ENCODE measurements around the gene RERE. TPM values are rescaled to one million over a fixed set of nuclear protein-coding genes. Genes with fewer than 3 reads are reported as not detected.
"Not testable (repeated sequence)": the region's sequence is repeated elsewhere in the genome, so short reads cannot be mapped to it uniquely, and the experiment has no call there.

Gene RERE
- total and polyA plus RNA-seq, 12 donors = 46.5 to 163 (median 139) TPM

DNA sequence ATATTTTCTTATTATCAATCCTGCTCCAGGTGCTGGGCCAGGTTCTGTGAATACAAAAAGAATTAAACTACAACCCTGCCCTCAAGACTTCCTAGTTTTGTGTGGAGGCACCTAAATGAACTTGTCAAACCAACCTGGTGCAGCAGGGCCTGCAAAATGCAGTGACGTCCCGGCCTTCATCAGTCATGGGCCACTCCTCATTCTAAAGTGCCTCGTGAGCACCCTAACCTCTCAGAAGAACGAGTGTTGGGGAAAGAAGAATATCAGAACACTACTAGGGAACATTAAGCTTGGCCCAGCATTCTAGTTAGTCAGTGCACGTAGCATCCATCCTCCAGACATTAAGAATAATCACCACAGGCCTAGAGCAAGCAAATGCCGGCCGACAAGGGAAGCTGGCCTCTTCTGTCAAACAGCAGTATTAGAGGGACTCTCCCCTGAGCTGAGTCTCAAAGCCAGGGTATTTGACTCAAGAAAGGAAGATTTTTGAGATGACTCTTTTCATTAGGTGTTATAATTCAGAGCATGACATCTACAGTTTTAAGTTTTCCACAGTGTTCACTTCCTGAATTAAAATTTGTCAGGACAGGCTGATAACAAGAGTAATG is 361.6 kb downstream of the RERE start:
- ATAC-seq (peak; percentile 12 to 48 (median 36)), DNase-seq (no peak)
- WGBS, 2 donors = 59 to 61% methylated on average over 7 of the region's 7 CpGs
- Histone ChIP-seq H3K27ac (peak overlapping the region in 8 of 10 donors; percentile 9 to 66 (median 47)), H3K4me1 (peaks cover 10 to 58% (median 44%) of the 10 kb centered on the region in 9 donors), H3K9me3 (no peaks in the 10 kb centered on the region), H3K36me3 (no peaks in the 10 kb centered on the region), H3K27me3 (no peaks in the 10 kb centered on the region), H3K4me3 (no peak overlapping the region)
- intact Hi-C loops (cut with DNase I) = no loop called here
- no peak for TF ChIP-seq CTCF (IDR thresholded peaks at IDR 0.05)

DNA sequence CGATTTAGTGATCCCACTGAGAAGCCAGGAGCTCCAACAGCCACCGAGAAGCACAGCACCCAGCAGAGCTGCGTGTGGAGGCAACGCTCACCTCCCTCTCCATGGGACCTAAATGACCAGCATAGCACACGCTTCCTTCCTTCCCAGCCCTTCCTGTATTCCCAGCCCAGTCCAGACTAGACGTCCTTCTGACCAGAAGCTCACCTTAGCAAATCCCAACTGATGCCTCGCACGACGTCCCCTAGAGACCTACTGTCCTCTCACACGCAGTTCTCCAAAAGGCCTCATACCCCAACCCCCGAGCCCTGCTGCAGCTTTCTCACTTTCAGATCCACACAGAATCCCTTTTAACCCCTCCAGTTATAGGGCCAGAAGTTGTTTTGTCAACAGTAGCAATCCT is 367.1 kb downstream of the RERE start:
- Histone ChIP-seq H3K27me3 (no peaks in the 10 kb centered on the region), H3K27ac (peak overlapping the region in 5 of 10 donors; percentile 42 to 77 (median 71)), H3K36me3 (peaks cover 0 to 11% (median 0%) of the 10 kb centered on the region in 9 donors), H3K4me1 (peaks cover 0 to 49% (median 29%) of the 10 kb centered on the region in 9 donors), H3K9me3 (no peaks in the 10 kb centered on the region), H3K4me3 (no peak overlapping the region)
- TF ChIP-seq CTCF (IDR thresholded peaks at IDR 0.05) = no peak
- intact Hi-C loops (cut with DNase I) = no loop called here
- peak in 7 of 8 donors; percentile 32 to 81 (median 64) for ATAC-seq
- WGBS, 2 donors = 64 to 68% methylated on average over 11 of the region's 11 CpGs
- peak; percentile 27 to 29 for DNase-seq

GRCh38 chr1:8448911-8449661 is 368.4 kb downstream of the RERE start:
- peak overlapping the region in 5 of 10 donors; percentile 0 to 24 (median 13) for H3K4me3 ChIP-seq
- peaks cover 0 to 11% (median 0%) of the 10 kb centered on the region in 9 donors for H3K36me3 ChIP-seq
- WGBS, 2 donors = 46 to 58% methylated on average over 12 of the region's 12 CpGs
- peaks cover 0 to 44% (median 29%) of the 10 kb centered on the region in 9 donors for H3K4me1 ChIP-seq
- ATAC-seq = peak in 7 of 8 donors; percentile 37 to 81 (median 65)
- intact Hi-C loops (cut with DNase I) = loop anchor here in 1 of 10 donors (10.0 kb wide), 1 partner anchor 424 kb away; the partner anchor contains the start of gene ERRFI1
- DNase-seq = peak in 1 of 2 donors; percentile 31
- TF ChIP-seq CTCF (IDR thresholded peaks at IDR 0.05) = no peak
- no peaks in the 10 kb centered on the region for H3K9me3 ChIP-seq
- no peaks in the 10 kb centered on the region for H3K27me3 ChIP-seq
- H3K27ac ChIP-seq = peak overlapping the region in 9 of 10 donors; percentile 2 to 77 (median 62)

DNA sequence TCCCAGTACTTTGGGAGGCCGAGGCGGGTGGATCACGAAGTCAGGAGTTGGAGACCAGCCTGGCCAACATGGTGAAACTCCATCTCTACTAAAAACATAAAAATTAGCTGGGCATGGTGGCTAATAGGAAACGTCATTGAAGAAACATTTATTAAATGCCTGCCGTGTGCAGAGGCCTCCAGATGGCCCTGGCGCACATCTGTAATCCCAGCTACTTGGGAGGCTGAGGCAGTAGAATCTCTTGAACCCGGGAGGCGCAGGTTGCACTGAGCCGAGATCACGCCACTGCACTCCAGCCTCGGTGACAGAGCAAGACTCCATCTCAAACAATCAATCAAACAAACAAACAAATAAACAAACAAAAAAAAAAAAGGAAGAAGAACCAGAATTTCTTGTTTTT is 368.9 kb downstream of the RERE start:
- H3K4me3 ChIP-seq = peak overlapping the region in 1 of 10 donors; percentile 19
- not testable (repeated sequence) for H3K9me3 ChIP-seq, H3K27me3 ChIP-seq, ATAC-seq, DNase-seq
- peaks cover 0 to 44% (median 29%) of the 10 kb centered on the region in 9 donors for H3K4me1 ChIP-seq
- peak overlapping the region in 8 of 10 donors; percentile 2 to 77 (median 66) for H3K27ac ChIP-seq
- intact Hi-C loops (cut with DNase I) = loop anchor here in 1 of 10 donors (10.0 kb wide), 1 partner anchor 424 kb away; the partner anchor contains the start of gene ERRFI1
- peaks cover 0 to 11% (median 0%) of the 10 kb centered on the region in 9 donors for H3K36me3 ChIP-seq
- 88 to 89% methylated on average over 11 of the region's 11 CpGs for WGBS, 2 donors
